K562 (cell line): ENCODE measurements around the gene ABCB4. TPM values are rescaled to one million over a fixed set of nuclear protein-coding genes. Genes with fewer than 3 reads are reported as not detected.

Source experiments
- BACH1 ChIP-seq: fragments of 200-800 bp; sonication (Bioruptor generic); IDR thresholded peaks from 2 replicates; pipeline ENCODE4 v1.6.1; 2016; ENCODE audit warnings: missing genetic modification characterization, missing compliant biosample characterization
- BRD4 ChIP-seq: fragments of 200-600 bp; sonication (generic); IDR thresholded peaks from 2 replicates; pipeline ENCODE4 v1.6.1; 2017; ENCODE audit warnings: inconsistent platforms
- EGR1 ChIP-seq: fragments of 450-650 bp; conservative IDR thresholded peaks from 2 replicates; pipeline ENCODE4 v1.6.1; 2017; ENCODE audit warnings: mild to moderate bottlenecking
- ETS2 ChIP-seq: IDR thresholded peaks from 2 replicates; pipeline ENCODE4 v1.6.1; 2016; ENCODE audit warnings: borderline replicate concordance, missing genetic modification characterization, mild to moderate bottlenecking, moderate library complexity, missing compliant biosample characterization; ENCODE audit not compliant: poor library complexity, severe bottlenecking
- HDAC1 ChIP-seq, 2 experiments: fragments of 450-650 bp; IDR thresholded peaks; 2 replicates each; pipeline ENCODE4 v1.6.1; 2016 to 2017; ENCODE audit warnings: inconsistent platforms in 1 of 2, mild to moderate bottlenecking in 1 of 2, moderate library complexity in 1 of 2
- HIVEP1 ChIP-seq: fragments of 250-450 bp; sonication (Bioruptor Pico); IDR thresholded peaks from 2 replicates; pipeline ENCODE4 v1.4.0; 2020; ENCODE audit warnings: mild to moderate bottlenecking
- HNRNPK ChIP-seq: fragments of 200-400 bp; formaldehyde crosslinking; IDR thresholded peaks from one replicate; pipeline ENCODE4 v1.6.1; 2018; ENCODE audit warnings: mild to moderate bottlenecking, low read depth, low read length; ENCODE audit not compliant: poor library complexity, severe bottlenecking
- MEF2A ChIP-seq: IDR thresholded peaks from 2 replicates; pipeline ENCODE4 v1.6.1; 2011; ENCODE audit warnings: low read depth, mild to moderate bottlenecking, low read length, moderate library complexity; ENCODE audit not compliant: control insufficient read depth
- MXD1 ChIP-seq: fragments of 250-450 bp; sonication (Bioruptor Pico); IDR thresholded peaks from 2 replicates; pipeline ENCODE4 v1.8.0; 2021; ENCODE audit warnings: borderline replicate concordance, mild to moderate bottlenecking, moderate library complexity; ENCODE audit not compliant: poor library complexity, severe bottlenecking
- PYGO2 ChIP-seq: fragments of 450-650 bp; IDR thresholded peaks from 2 replicates; pipeline ENCODE4 v1.6.1; 2016; ENCODE audit warnings: mild to moderate bottlenecking, missing genetic modification characterization, moderate library complexity, missing compliant biosample characterization
- RBM25 ChIP-seq: fragments of 200-400 bp; formaldehyde crosslinking; IDR thresholded peaks from 2 replicates; pipeline ENCODE4 v1.6.1; 2018; ENCODE audit warnings: low read length, low read depth, moderate library complexity; ENCODE audit not compliant: severe bottlenecking
- SMARCE1 ChIP-seq: fragments of 450-650 bp; IDR thresholded peaks from 2 replicates; pipeline ENCODE4 v1.7.1; 2016; ENCODE audit warnings: mild to moderate bottlenecking
- STAG1 ChIP-seq: sonication (generic); formaldehyde crosslinking; IDR thresholded peaks from 2 replicates; pipeline ENCODE4 v1.5.0; 2020; ENCODE audit warnings: missing genetic modification reagents, borderline replicate concordance
- STAT5B ChIP-seq: fragments of 250-450 bp; sonication (Bioruptor Pico); IDR thresholded peaks from 2 replicates; pipeline ENCODE4 v1.8.0; 2021; ENCODE audit warnings: mild to moderate bottlenecking, inconsistent platforms
- TCFL5 ChIP-seq: fragments of 250-450 bp; sonication (Bioruptor Pico); conservative IDR thresholded peaks from 2 replicates; pipeline ENCODE4 v1.6.1; 2021; ENCODE audit warnings: mild to moderate bottlenecking, moderate library complexity, matching md5 sums
- TEAD1 ChIP-seq, 2 experiments: fragments of 450-650 bp in 1 of 2; sonication (generic) in 1 of 2; formaldehyde crosslinking; IDR thresholded peaks; 2 replicates each; pipeline versions ENCODE4 v1.4.0 to v1.8.0; 2020 to 2022; ENCODE audit warnings: mild to moderate bottlenecking in 2 of 2, missing genetic modification reagents in 1 of 2
- ZBTB43 ChIP-seq: sonication (generic); formaldehyde crosslinking; IDR thresholded peaks from 2 replicates; pipeline ENCODE4 v1.8.0; 2023; ENCODE audit warnings: mild to moderate bottlenecking, missing genetic modification reagents
- ZEB2 ChIP-seq: fragments of 450-650 bp; IDR thresholded peaks from 2 replicates; pipeline ENCODE4 v1.6.1; 2016
- ZNF316 ChIP-seq: fragments of 450-650 bp; IDR thresholded peaks from 2 replicates; pipeline ENCODE4 v1.6.1; 2016
- ZNF384 ChIP-seq: IDR thresholded peaks from 2 replicates; pipeline ENCODE4 v1.6.1; 2012; ENCODE audit warnings: low read depth, low read length, improper control_type of control experiment
- ZNF408 ChIP-seq: fragments of 250-450 bp; sonication (Bioruptor Pico); IDR thresholded peaks from 2 replicates; pipeline ENCODE4 v1.4.0; 2020; ENCODE audit warnings: low read depth, mild to moderate bottlenecking, moderate library complexity
- ZNF586 ChIP-seq: fragments of 450-650 bp; formaldehyde crosslinking; conservative IDR thresholded peaks from 2 replicates; pipeline ENCODE4 v1.4.0; 2020; ENCODE audit warnings: mild to moderate bottlenecking, moderate library complexity
- ZNF764 ChIP-seq: fragments of 250-450 bp; sonication (Bioruptor Pico); IDR thresholded peaks from 2 replicates; pipeline ENCODE4 v1.4.0; 2020; ENCODE audit warnings: low read depth, mild to moderate bottlenecking, moderate library complexity
- polyA plus RNA-seq, 8 experiments: library from polyadenylated mRNA; depleted of rRNA in 4 of 8; stranded (reverse) in 5 of 8; unstranded in 3 of 8; fragments of >200 nt; fragmentation: Nextera tagmentation in 2 of 8; fragmentation: Illumina TruSeq in 1 of 8; extraction: Ambion mirVana in 2 of 8; extraction: Trizol in 1 of 8; gene quantifications; 2 replicates each; pipeline versions ENCODE4 v1.2.1 to v1.2.3, GENCODE V29; 2011 to 2014; ENCODE audit warnings: inconsistent platforms in 1 of 8, missing spikeins in 1 of 8
- total RNA-seq, 7 experiments: library from RNA; depleted of rRNA in 6 of 7; stranded (reverse); fragments of >200 nt in 6 of 7; fragmentation: Illumina TruSeq in 2 of 7; extraction: Trizol in 2 of 7; gene quantifications; 2 replicates each; pipeline versions ENCODE4 v1.2.1 to v1.2.3, GENCODE V29; 2011 to 2021; ENCODE audit warnings: low replicate concordance in 1 of 7
- TF ChIP-seq, protein P1 (sequence below): fragments of 200-800 bp; sonication (Bioruptor generic); IDR thresholded peaks from 2 replicates; pipeline ENCODE4 v1.6.1; 2016; ENCODE audit warnings: missing genetic modification characterization, missing compliant biosample characterization

Gene ABCB4
- total and polyA plus RNA-seq, 9 of the 15 experiments (the other 6 are each of a cell fraction or from before 2014, with no cell fraction given): 0.06 to 0.73 (median 0.40) TPM

DNA sequence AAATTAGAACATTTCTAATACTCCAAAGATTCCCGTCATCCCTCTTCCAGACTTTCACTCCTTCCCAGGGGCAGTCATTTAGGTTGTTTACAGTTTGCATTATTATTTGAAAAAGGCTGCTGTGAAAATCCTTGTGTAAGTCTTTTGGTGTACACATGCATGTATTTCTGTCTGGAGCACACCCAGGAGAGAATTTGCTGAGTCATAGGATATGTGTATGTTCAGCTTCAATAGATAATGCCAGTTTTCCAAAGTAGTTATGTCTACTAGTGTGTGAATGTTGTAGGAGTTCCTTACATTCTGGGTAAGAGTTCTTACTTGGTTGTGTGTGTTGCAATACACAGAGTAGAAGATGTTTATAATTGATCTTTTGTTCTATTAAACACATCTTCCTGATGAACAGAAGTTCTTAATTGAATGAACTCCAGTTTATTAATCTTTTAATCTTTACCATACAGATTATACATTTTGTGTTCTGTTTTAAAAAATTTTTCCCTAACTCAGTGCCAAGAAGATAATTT lies 104.8 kb downstream of the ABCB4 start (continued):
- TF ChIP-seq ZBTB43: no peak
- TF ChIP-seq HDAC1 (IDR thresholded peaks at IDR 0.05): no peak
- no peak for TF ChIP-seq MEF2A
- no peak for TF ChIP-seq BRD4
- TF ChIP-seq RBM25: no peak
- no peak for TF ChIP-seq MXD1
- peak; percentile 98 for TF ChIP-seq BACH1 (tag)
- no peak for TF ChIP-seq HIVEP1 (CRISPR knock-in tag)
- no peak for TF ChIP-seq EGR1
- TF ChIP-seq ZNF316: peak; percentile 99
- no peak for TF ChIP-seq ETS2
- no peak for TF ChIP-seq ZNF384
- TF ChIP-seq ZNF586 (CRISPR knock-in tag): no peak
- no peak for TF ChIP-seq TCFL5
- TF ChIP-seq ZNF764 (CRISPR knock-in tag): no peak
- TF ChIP-seq HNRNPK: no peak
- TF ChIP-seq PYGO2: no peak
- TF ChIP-seq, protein P1, sequence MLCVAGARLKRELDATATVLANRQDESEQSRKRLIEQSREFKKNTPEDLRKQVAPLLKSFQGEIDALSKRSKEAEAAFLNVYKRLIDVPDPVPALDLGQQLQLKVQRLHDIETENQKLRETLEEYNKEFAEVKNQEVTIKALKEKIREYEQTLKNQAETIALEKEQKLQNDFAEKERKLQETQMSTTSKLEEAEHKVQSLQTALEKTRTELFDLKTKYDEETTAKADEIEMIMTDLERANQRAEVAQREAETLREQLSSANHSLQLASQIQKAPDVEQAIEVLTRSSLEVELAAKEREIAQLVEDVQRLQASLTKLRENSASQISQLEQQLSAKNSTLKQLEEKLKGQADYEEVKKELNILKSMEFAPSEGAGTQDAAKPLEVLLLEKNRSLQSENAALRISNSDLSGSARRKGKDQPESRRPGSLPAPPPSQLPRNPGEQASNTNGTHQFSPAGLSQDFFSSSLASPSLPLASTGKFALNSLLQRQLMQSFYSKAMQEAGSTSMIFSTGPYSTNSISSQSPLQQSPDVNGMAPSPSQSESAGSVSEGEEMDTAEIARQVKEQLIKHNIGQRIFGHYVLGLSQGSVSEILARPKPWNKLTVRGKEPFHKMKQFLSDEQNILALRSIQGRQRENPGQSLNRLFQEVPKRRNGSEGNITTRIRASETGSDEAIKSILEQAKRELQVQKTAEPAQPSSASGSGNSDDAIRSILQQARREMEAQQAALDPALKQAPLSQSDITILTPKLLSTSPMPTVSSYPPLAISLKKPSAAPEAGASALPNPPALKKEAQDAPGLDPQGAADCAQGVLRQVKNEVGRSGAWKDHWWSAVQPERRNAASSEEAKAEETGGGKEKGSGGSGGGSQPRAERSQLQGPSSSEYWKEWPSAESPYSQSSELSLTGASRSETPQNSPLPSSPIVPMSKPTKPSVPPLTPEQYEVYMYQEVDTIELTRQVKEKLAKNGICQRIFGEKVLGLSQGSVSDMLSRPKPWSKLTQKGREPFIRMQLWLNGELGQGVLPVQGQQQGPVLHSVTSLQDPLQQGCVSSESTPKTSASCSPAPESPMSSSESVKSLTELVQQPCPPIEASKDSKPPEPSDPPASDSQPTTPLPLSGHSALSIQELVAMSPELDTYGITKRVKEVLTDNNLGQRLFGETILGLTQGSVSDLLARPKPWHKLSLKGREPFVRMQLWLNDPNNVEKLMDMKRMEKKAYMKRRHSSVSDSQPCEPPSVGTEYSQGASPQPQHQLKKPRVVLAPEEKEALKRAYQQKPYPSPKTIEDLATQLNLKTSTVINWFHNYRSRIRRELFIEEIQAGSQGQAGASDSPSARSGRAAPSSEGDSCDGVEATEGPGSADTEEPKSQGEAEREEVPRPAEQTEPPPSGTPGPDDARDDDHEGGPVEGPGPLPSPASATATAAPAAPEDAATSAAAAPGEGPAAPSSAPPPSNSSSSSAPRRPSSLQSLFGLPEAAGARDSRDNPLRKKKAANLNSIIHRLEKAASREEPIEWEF (CRISPR knock-in tag): no peak
- TF ChIP-seq STAT5B (CRISPR knock-in tag): no peak
- 0 out of 2 replicates have a peak, but pooled peaks have one; percentile 42 for TF ChIP-seq SMARCE1
- TF ChIP-seq TEAD1 (CRISPR knock-in tag; IDR thresholded peaks at IDR 0.05): no peak
- TF ChIP-seq ZEB2: no peak
- no peak for TF ChIP-seq ZNF408
- no peak for TF ChIP-seq STAG1 (CRISPR knock-in tag)
